GM21619 (cell line): ENCODE data around the gene SLC48A1.

ENCODE experiments used
- ATAC-seq: cut with Tn5 transposase; IDR thresholded peaks from one replicate; pipeline ENCODE4 v1.9.1; 2021; ENCODE audit not compliant: unreplicated experiment

The SLC48A1 gene

DNA sequence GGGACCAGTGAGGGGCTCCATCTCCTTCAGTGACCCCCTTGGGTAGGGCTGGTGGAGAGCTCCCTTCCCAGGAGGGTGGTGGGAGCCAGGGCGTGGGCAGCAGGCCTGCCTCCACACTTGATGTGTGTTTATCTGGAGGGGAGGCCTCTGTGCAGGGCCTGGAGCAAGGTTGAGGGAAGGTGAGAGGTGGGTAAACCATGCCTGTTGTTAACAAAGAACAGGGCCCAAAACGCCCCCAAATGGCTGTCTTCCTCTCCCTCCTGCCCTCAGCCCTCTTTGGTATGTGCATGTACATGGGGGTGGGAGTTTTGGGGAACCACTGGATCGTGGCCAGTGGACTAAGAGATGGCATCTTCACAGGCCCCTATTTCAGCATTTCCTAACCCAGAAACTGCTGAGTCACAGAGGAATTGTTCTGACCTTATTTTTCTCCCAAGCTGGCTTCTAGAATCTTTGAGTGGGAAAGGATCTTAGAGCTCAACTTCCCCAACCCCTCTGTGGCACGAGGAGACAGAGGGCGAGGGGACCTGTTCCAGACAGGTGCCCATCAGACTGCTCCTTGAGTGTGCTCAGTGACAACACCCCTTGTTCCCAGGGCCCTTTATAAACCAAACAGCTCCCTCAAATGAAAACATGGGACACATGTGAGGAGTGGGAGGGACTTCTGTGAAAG lies 3.6 kb downstream of the SLC48A1 start:
- no peak for ATAC-seq

DNA sequence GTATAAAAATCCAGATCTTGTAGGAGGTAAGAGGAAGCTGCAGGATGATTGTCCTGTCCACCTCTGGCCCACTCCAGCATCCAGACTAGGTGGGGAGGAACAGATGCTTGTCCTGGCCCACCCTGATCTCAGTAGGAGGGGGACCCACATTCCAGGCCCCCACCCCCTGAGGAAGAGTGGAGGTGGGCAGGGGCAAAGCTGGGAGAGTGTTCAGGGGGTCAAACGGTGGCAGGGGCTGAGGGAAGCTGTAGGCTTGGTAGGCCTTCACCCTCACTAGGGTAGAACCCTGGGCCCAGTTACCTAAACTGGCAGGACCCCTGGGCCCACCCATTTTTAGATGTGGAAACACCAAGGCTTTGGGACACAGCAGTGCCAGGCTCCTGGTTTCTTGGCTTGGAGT lies 4.1 kb downstream of the SLC48A1 start:
- ATAC-seq = no peak

DNA sequence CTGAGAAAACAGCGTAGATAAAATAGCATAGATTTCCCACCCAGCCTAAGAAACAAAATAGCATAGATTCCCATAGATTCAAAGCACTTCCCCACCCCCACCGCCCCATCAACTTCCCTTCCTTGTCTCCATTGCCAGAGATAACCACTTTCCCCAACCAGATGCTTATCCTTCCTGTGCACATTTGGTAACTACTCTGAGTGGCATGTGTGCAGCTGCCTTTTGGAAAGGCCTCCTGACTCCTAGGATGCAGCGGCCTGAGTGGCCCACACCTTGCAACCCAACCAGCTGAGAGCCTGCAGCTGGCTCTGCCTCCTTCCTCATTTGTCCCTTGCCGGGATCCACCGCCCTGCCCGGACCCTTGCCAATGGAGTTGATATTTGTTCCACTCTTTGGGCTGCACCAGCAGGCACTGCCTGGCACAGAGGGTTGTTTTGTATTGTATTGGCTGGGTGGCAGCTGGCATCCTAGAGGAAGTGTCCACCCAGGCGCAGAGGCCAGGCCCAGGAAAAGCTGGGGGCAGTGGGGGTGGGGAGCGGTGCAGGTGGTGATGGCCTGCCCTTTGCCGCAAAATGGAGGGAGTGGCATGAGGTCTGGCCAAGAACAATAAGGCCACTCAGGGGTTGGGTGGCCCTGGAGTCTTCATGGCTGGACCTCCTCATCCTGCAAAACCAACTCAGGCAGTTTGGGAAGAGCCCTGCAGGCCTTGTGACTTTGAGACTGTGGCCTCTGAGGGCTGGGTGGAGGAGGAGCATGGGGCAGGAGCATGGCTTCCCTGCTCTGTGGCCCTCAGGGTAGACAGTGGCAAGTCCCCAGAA lies 4.9 kb downstream of the SLC48A1 start:
- ATAC-seq = no peak

DNA sequence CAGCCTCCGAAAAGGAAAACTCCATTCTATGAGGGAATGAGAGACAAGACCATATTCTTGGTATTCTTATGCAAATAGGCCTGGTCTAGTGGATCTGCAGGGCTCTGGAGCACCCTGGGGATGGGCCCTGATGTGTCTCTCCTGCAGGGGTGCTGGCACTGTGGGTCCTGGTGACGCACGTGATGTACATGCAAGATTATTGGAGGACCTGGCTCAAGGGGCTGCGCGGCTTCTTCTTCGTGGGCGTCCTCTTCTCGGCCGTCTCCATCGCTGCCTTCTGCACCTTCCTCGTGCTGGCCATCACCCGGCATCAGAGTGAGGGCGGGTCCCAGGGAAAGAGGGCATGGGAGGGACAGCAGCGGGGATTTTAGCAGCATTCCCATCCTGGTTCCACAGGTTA lies 5.8 kb downstream of the SLC48A1 start:
- ATAC-seq = no peak

DNA sequence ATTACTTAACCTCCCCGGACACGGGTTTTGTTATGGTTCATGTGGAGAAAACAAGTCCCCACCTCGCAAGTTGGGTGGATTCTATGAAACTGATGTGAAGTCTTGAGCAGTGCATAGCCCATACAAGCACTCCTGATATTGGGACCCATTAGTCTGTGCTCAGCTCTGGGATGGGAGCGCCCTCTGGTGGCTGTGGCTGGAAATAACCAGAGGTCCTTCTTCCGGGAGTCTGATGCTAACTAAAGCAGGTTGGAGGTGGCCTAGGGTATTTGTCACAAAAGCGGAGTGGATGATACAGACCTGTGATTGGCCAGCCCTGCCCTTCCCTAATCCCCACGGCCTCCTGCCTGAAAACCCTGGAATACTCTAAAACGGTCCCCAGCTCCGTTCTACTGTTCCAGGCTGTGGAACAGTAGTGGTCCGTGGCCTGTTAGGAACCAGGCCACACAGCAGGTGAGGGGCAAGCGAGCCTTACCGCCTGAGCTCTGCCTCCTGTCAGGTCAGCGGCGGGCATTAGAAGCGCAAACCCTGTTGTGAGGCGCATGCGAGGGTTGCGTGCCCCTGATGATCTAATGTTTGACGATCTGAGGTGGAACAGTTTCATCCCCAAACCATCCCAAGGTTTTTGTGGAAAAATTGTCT lies 6.4 kb downstream of the SLC48A1 start:
- ATAC-seq = peak; percentile 81

DNA sequence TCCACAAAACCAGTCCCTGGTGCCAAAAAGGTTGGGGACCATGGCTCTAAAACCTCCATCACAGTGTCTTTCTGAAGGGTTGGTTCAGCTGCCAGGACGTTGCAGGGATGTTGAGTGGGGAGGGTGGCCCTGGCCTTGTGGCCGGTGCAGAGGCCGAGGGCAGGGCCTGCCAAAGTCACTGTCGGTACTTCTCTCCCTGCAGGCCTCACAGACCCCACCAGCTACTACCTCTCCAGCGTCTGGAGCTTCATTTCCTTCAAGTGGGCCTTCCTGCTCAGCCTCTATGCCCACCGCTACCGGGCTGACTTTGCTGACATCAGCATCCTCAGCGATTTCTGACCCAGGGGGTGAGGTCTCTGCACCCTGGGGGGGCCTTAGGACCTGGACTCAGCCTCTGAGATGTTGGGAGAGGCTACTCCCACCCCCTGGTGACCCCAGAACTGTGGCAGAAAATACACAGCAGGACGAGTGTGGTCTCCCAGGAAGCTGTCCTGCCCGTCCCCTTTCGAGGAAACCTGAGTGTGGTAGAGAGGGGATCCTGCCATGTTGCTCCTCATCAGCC lies 7.0 kb downstream of the SLC48A1 start:
- ATAC-seq = no peak

DNA sequence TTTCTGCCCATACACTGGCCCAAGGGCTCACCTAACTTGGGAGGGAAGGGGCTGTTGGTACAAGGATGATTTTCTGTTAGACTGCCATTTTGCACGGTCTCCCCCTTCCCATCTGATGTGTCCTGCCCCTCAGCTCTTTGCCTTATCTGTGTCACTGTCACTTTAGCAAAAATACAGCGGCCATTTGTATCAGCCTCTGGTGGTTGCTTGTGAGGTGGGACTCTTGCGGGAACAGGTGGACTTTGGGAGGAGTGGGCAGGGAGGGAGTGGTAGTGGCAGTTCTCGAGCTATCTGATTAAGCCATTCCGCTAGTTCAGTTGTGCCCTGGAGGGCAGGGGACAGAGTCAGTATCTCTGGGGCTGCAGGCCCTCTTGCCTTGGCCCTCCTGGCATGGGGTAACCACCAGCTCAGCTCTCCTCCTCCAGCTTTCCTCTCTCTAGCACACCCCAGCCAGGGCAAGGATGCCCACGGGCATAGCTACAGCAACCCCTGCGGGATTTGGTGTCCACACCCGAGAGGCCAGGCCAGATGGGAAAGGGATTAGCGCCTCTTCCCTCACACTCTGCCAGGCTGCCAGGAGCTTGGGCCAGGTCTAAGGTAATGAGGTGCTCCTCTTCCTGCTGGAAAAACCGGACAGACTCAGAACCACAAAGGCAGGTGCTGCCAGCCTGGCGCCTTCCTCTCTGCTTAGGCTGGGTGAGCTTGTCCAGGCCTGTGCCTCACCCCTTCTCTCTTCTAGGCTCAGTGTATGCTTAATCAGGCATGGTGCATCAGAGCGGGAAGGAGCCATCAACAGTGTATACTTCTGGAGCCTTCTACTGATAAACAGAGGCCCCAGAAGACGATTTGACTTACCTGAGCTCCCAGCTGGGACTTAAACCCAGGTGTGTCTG lies 8.7 kb downstream of the SLC48A1 start:
- no peak for ATAC-seq

DNA sequence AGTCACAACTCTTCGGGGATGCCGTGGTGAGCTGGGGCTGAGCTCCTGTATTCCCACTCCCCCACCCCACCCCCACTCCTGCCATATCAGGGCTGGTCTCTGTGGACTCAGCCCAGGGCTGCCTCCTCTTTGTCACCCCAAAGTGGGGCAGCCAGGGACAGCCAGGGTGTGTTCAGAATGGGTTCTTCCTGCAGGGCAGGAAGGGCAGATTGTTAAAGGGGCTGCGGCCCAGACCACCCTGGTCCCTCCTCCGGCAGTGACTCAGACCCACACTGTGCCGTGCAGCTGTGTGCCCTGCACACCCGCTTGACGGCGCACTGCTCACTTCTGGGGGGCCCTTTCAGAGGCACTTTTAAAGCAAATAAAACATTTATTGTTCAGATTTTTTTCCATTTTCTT lies 9.3 kb downstream of the SLC48A1 start:
- no peak for ATAC-seq

DNA sequence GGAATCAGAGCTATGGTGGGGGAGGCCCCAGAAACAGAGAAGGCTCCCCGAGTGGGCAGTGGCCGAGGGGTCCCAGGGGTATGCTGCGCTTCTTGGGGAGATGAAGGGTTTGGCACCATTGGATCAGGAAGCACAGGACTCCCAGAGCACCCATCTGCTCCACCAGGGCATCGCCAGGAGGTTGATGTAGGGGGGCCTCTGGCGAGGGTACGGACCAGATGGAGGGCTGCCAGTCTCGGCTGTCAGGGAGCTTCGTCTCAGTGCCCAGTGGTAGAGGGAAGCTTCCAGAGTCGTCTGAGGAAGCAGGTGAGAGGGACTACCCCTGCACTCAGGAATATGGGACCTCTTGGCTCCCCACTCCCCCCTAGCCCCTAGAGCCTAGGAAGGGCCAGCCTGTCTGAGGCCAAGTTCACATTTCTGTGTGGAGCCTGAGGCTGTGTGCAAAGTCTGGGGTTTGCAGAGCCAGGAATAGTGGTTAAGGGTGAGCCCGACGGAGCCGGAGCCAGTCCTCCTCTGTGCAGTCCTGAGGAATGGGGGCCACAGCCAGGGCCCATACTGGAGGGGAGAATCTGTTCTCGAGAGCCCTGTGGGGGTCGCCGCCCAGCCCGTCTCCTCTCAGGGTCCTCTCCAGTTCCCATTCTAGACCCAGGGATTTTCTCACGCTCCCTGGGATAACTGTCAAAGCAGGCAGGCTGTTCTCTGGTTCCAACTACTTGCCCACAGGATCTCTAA lies 10.2 kb downstream of the SLC48A1 start:
- no peak for ATAC-seq

DNA sequence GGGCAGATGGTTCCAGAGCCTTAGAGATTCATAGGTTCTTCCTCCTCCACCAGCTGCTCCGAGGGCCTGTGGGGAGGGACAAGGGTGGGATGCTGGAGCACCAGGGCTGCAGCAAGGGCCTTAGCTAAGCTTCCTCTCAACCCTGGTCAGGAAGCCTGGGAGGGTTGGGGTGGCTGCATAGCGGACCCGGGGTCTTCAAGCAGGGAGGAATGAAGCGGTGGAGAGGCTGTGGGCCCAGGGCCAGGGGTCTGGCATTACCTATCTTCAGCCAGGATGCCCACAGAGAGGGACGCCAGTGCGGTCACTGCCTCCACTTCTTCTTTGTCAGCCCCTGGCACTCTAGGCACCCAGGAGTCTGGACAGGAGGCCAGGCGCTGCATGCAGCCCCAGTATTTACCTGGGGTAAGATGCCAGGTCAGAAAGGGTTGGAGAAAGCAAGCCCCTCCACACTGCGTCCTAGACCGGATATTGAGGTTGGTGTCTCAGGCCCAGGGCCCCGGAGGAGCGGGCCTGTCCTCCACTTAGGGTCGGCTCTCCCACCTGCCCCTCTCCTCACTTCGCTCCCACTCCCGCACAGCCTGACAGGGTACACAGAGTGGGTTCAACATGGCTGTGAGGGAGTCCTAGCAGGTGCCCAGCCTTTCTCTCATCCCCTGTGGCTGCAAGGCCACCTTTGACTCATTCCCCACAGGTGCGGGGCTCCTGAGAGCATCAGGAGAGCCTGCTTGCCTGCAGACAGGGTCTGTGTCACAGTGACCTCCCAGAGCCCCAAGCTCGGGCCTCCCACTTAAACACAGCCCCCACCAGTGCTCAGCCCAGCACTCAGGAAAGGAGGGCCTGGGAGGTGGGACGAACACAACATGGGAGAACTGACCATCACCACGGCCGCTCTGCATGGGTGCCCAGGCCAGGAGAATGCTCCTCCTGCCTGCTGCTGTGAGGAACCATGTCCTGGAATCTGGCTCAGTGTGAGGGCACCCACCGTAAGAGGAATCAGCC lies 11.1 kb downstream of the SLC48A1 start:
- ATAC-seq = no peak

DNA sequence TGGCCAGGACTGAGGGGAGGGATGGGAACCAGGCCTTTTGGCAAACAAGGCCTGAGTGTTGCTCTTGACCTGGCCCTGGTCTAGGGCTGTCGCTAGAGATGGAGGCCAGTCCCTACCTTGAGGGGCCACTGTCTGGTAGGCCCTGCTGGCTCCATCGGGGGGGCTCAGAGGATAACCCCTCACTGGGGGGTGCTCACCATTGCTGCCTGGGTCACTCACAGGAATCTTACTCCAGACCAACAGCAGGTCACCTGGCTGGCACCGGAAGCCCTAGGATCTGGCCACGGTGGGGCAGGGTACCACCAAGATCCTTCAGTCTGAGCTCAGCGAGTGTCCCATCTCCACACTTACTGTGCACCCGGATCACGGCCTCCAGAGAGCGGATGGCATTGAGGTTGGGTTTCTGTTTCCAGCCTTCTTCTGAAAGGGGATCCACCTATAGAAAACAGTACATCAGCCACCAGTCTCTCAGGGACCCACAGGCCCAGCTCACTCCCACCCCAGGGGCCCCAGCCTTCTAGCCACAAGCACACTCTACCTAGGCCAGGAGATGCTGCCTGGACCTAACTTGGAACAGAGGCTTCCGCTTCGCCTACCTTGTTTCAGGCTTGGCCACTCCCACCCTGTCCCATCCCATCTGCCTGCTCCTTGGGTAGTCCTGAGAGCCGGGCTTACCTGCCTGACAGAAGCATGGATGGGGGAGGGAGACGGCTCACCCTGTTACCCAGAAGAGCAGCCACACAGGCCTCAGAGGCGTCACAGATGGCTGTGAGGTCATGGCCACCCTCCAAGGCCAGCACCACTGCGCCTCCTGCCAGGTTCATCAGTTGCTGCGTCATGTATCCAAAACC lies 12.2 kb downstream of the SLC48A1 start:
- ATAC-seq = no peak

DNA sequence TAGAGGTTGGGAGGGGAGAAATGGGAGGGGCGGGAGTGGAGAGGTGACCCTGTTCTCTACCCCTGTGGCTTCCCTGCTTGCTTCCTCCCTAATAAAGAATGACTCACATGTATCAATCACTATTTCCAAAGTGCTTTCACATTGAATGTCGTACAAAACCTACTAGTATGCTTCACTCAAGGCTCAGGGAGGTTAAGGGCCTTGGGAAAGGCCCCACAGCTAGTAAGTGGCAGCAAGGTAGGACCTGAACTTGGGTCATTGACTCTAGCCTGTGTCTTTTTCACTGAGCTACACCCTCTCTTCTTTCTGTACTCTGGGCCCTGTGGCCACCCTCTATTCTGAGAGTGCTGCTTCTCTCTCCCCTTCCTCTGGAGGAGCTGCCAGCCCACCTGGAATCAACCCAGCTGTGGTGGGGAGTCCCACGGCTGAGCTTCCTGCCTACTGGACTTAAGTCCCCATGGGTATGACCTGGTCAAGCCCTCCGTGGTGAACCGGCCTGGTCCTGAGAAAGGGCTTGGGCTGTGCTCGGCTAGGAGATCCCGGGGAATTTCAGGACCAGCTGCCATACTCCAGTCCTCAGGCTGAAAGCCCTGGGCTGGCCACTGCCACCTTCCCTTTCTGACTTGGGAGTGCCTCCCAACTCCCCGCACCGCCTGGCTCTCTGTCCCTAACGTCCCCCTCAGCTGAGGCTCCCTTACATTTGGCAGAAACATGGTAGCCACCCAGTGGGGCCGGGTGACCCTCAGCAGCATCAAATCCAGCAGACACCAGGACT lies 13.0 kb downstream of the SLC48A1 start:
- no peak for ATAC-seq

DNA sequence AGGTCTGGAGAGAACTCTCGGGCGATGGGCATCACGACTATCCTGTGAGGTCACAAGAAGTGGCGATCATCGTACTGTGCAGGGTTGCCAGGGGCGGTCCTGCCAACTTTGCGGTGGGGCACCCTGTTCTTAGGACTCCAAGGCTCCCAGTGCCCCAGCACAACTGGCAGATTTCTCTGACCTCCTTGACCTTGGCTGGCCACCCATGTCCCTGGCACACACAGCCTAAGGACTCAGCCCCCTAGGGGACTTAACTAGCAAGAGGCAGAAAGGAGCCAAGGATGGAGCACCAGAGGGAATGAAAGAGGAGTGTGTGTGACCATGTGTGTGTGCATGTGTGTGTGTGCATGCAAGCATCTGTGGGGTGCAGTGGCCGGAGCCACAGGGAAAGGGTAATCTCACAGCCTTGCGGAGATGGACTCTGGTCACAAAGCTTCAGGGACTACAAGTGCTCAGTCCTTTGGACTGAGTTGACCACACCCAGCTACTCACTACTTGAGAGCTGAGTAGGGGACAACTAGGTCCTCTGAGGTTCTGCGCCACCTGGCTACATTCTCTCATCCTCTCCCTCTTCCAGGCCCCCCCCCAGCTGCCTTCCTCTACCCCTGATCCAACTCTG lies 13.7 kb downstream of the SLC48A1 start:
- no peak for ATAC-seq

DNA sequence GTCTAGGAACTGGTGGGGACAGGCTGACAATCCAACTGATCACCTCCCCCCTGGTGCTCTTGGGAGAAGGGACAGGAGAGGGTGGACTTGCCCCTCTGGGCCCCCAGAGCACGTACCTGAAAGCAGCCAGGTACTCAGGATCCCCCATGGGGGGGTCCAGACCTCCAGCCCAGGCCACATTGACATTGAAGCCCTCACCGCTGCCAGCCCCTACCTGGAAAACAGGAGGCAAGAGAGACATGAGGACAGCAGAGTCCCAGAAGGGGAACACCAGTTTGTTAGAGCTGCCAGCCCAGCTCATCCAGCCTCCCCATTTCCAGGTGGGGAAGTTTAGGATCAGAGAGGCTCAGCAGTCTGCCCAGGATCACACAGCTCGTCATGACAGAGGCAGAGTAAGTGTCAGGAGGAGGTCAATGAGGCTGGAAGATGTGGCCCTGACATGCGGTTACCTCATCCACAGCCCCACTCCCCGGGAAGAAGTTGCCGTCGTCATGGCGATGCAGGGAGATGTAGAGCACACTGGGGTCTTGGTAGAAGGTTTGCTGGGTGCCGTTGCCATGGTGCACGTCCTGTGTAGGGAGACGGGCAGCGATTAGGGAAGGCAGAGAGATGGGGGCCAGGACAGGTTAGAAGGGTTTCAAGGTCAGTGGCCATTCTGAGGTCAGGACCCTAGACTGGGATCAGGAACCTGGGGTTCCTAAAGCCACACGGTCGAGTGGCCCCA lies 14.7 kb downstream of the SLC48A1 start:
- ATAC-seq = no peak

DNA sequence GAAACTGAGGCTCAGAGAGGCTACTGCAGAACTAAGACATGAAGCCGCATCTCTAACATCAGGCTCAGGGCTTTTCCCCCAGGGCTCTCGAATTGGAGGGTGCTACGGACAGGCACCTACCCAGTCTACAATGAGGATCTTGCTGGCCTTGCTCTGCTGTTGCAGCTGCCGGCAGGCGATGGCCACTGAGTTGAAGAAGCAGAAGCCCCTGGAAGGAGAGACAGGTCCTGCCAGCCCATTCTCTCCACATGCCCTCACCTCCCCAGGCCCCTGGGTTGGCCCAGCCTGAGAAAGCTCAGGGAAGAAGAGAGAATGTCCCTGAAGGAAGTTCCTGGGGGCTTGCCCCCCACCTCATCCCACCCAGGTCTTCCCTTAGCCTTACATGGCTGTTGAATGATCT lies 16.1 kb downstream of the SLC48A1 start:
- ATAC-seq = no peak
